Lung (tissue), 12 donors: ENCODE results near the gene PTPRD. TPM values are rescaled to one million over a fixed set of nuclear protein-coding genes. Genes with fewer than 3 reads are reported as not detected.

Experiments
- ATAC-seq: fragments of 200-7000 bp; cut with Tn5 transposase; one replicate; pipeline ENCODE4 v1.9.1; 2020; ENCODE audit warnings: moderate number of reproducible peaks; ENCODE audit not compliant: insufficient read depth, low FRiP score
- DNase-seq, 3 donors: peaks; one replicate each; pipeline ENCODE4 v3.0.0-alpha.2; 2013 to 2017
- H3K27ac ChIP-seq, 2 donors: one replicate each; pipeline ENCODE4 v1.5.1; 2013; ENCODE audit warnings: mild to moderate bottlenecking in 2 of 2, moderate library complexity in 2 of 2, control low read depth in 1 of 2, inconsistent platforms in 1 of 2, low read depth in 1 of 2, low read length in 1 of 2
- H3K27me3 ChIP-seq, 3 donors: one replicate each; pipeline ENCODE4 v1.5.1; 2013; ENCODE audit warnings: low read length in 2 of 3; ENCODE audit not compliant: control insufficient read depth in 3 of 3, insufficient read depth in 3 of 3
- H3K36me3 ChIP-seq, 4 donors: one replicate each; pipeline ENCODE4 v1.5.1; 2013; ENCODE audit warnings: low read length in 4 of 4, mild to moderate bottlenecking in 1 of 4, moderate library complexity in 1 of 4; ENCODE audit not compliant: control insufficient read depth in 4 of 4, insufficient read depth in 4 of 4
- H3K4me1 ChIP-seq, 5 donors: one replicate each; pipeline ENCODE4 v1.5.1; 2013; ENCODE audit warnings: low read length in 5 of 5, mild to moderate bottlenecking in 2 of 5, moderate library complexity in 1 of 5; ENCODE audit not compliant: control insufficient read depth in 5 of 5, insufficient read depth in 5 of 5
- H3K4me3 ChIP-seq: one replicate; pipeline ENCODE4 v1.5.1; 2013; ENCODE audit warnings: mild to moderate bottlenecking, control low read depth, moderate library complexity
- H3K9ac ChIP-seq, 2 donors: one replicate each; pipeline ENCODE4 v1.5.1; 2013; ENCODE audit warnings: low read length in 2 of 2, control low read depth in 1 of 2; ENCODE audit not compliant: insufficient read depth in 1 of 2
- H3K9me3 ChIP-seq, 4 donors: one replicate each; pipeline ENCODE4 v1.5.1; 2013; ENCODE audit warnings: low read length in 3 of 4, mild to moderate bottlenecking in 1 of 4, moderate library complexity in 1 of 4; ENCODE audit not compliant: control insufficient read depth in 4 of 4, insufficient read depth in 3 of 4
- WGBS, 2 donors: extraction: QIAGEN DNeasy Blood & Tissue Kit; methylation state at CpG; one replicate each; pipeline ENCODE4 v1.1.7; 2013; 5-methylcytosine and 5-hydroxymethylcytosine counted together
- polyA plus RNA-seq, 2 donors: library from polyadenylated mRNA; stranded (reverse); fragments of 200-250 nt; gene quantifications; one replicate each; pipeline ENCODE4 v1.2.1, GENCODE V29; 2013
- total RNA-seq, 2 donors: library from RNA; depleted of rRNA in 1 of 2; stranded (reverse); fragments of >200 nt in 1 of 2; gene quantifications; one replicate each; pipeline ENCODE4 v1.2.1, GENCODE V29; 2014 to 2021
- TF ChIP-seq, protein P1 (sequence below): IDR thresholded peaks from 2 replicates; pipeline ENCODE4 v1.5.1; 2012; ENCODE audit warnings: mild to moderate bottlenecking; ENCODE audit errors: control extremely low read depth, extremely low read depth
- donor health status: control.
- donor health status: control.
- donor health status: Bipolar disorder and iron deficiency.
- donor health status: healthy.
- donor health status: DM: yes; HTN: yes; CAD: no.

PTPRD gene
- total and polyA plus RNA-seq, 4 donors, result 1.9 to 145 (median 13.7) TPM

DNA sequence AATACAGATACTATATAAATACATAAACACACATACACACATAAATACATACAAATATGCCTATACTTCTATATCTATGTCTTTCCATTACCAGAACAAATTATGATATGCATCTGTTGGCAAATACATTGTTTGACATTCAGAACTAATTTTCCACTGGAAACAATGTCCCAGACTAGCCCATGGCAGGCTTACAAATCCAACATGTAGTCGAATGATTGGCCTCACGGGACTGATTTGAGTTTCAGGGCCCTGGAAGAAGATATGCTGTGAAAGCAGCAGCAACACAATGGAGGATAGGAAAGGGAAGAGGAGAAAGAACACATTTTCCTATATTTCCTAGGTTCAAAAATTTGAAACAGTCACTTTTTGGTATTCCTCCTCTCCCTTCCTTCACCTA lies 1932.1 kb downstream of the PTPRD start:
- TF ChIP-seq, protein P1, sequence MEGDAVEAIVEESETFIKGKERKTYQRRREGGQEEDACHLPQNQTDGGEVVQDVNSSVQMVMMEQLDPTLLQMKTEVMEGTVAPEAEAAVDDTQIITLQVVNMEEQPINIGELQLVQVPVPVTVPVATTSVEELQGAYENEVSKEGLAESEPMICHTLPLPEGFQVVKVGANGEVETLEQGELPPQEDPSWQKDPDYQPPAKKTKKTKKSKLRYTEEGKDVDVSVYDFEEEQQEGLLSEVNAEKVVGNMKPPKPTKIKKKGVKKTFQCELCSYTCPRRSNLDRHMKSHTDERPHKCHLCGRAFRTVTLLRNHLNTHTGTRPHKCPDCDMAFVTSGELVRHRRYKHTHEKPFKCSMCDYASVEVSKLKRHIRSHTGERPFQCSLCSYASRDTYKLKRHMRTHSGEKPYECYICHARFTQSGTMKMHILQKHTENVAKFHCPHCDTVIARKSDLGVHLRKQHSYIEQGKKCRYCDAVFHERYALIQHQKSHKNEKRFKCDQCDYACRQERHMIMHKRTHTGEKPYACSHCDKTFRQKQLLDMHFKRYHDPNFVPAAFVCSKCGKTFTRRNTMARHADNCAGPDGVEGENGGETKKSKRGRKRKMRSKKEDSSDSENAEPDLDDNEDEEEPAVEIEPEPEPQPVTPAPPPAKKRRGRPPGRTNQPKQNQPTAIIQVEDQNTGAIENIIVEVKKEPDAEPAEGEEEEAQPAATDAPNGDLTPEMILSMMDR, result no peak
- no peak for DNase-seq

DNA sequence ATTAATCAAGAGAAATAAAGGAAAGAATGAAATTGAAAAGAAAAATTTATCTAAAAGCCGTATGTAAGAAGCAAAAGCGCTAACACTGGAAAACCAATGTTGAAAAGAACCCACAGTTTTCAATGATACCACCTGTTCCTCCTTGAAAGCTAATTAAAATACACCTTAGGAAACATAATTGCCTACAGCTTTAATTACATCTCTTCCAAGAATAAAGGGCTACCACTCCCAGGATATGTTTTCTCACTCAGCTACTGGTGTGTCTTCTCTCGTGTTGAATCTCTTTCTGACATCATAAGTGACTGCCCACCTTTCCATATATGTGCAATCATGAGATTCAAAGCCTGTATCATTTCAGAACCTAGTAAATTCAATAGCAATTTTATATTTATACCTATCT lies 1932.6 kb downstream of the PTPRD start:
- DNase-seq (no peak), ATAC-seq (no peak)
- H3K4me1 ChIP-seq, result peaks cover 0 to 39% (median 12%) of the 10 kb centered on the region in 5 donors
- H3K9ac ChIP-seq, result no peak overlapping the region
- H3K27me3 ChIP-seq, result peaks cover 0 to 8% (median 0%) of the 10 kb centered on the region in 3 donors
- H3K4me3 ChIP-seq, result no peak overlapping the region
- WGBS, 2 donors, result 91 to 94% methylated on average over 3 of the region's 3 CpGs
- H3K27ac ChIP-seq, result no peak overlapping the region
- H3K9me3 ChIP-seq, result no peaks in the 10 kb centered on the region
- H3K36me3 ChIP-seq, result no peaks in the 10 kb centered on the region
- TF ChIP-seq, protein P1, result no peak

More for the DNA sequence above, 1932.1 kb downstream of the PTPRD start:
- H3K9me3 ChIP-seq, result no peaks in the 10 kb centered on the region
- no peak overlapping the region for H3K27ac ChIP-seq
- no peak overlapping the region for H3K9ac ChIP-seq
- peaks cover 0 to 3% (median 0%) of the 10 kb centered on the region in 3 donors for H3K27me3 ChIP-seq
- ATAC-seq, result no peak
- peaks cover 0 to 37% (median 12%) of the 10 kb centered on the region in 5 donors for H3K4me1 ChIP-seq
- H3K4me3 ChIP-seq, result no peak overlapping the region
- no peaks in the 10 kb centered on the region for H3K36me3 ChIP-seq
- 81 to 86% methylated on average over 2 of the region's 2 CpGs for WGBS, 2 donors

GRCh38 chr9:8679371-8679822 lies 1933.4 kb downstream of the PTPRD start:
- Histone ChIP-seq H3K9me3 (no peaks in the 10 kb centered on the region), H3K9ac (no peak overlapping the region), H3K27ac (no peak overlapping the region), H3K4me3 (no peak overlapping the region), H3K27me3 (peaks cover 0 to 8% (median 0%) of the 10 kb centered on the region in 3 donors), H3K36me3 (no peaks in the 10 kb centered on the region), H3K4me1 (peaks cover 0 to 46% (median 12%) of the 10 kb centered on the region in 5 donors)
- ATAC-seq, result no peak
- WGBS, 2 donors, result 62 to 67% methylated on average over 2 of the region's 2 CpGs
- TF ChIP-seq, protein P1, result no peak
- DNase-seq, result peak; percentile 41 to 88 (median 87)

GRCh38 chr9:8677741-8678140 lies 1935.1 kb downstream of the PTPRD start:
- Histone ChIP-seq H3K27ac (peak overlapping the region in 1 of 2 donors; percentile 11), H3K36me3 (no peaks in the 10 kb centered on the region), H3K27me3 (peaks cover 0 to 8% (median 0%) of the 10 kb centered on the region in 3 donors), H3K9me3 (no peaks in the 10 kb centered on the region), H3K9ac (no peak overlapping the region), H3K4me1 (peaks cover 0 to 50% (median 12%) of the 10 kb centered on the region in 5 donors), H3K4me3 (no peak overlapping the region)
- TF ChIP-seq, protein P1, result no peak
- 68 to 85% methylated on average over 4 of the region's 4 CpGs for WGBS, 2 donors
- ATAC-seq, result no peak
- DNase-seq, result peak; percentile 75 to 91 (median 87)
